Skeletal muscle satellite cell (primary cell): ENCODE measurements around the gene GNAO1.

ENCODE experiments used
- H3K27me3 ChIP-seq: 2 replicates; pipeline ENCODE4 v1.7.0; 2013; ENCODE audit warnings: low read length; ENCODE audit not compliant: control insufficient read depth, insufficient read depth
- H3K36me3 ChIP-seq: 2 replicates; pipeline ENCODE4 v1.7.0; 2013; ENCODE audit warnings: mild to moderate bottlenecking, control low read depth, low read length; ENCODE audit not compliant: insufficient read depth
- H3K4me1 ChIP-seq: 2 replicates; pipeline ENCODE4 v1.7.0; 2013; ENCODE audit warnings: low read length; ENCODE audit not compliant: control insufficient read depth, insufficient read depth
- H3K4me2 ChIP-seq: 2 replicates; pipeline ENCODE4 v1.7.0; 2013; ENCODE audit warnings: mild to moderate bottlenecking, low read length
- H3K4me3 ChIP-seq: 2 replicates; pipeline ENCODE4 v1.7.0; 2013; ENCODE audit warnings: low read length
- H3K9ac ChIP-seq: 2 replicates; pipeline ENCODE4 v1.7.0; 2013; ENCODE audit warnings: mild to moderate bottlenecking, low read depth, low read length, moderate library complexity
- H3K9me3 ChIP-seq: replicated peaks from 2 replicates; pipeline ENCODE4 v1.7.0; 2013; ENCODE audit warnings: mild to moderate bottlenecking, control low read depth, low read length

GNAO1 gene

GRCh38 chr16:56190677-56191155 is 573 bp upstream of the GNAO1 start:
- H3K4me2 ChIP-seq = peak overlapping the region; percentile 79
- H3K4me1 ChIP-seq = peaks cover 3% of the 10 kb centered on the region
- no peak overlapping the region for H3K9ac ChIP-seq
- H3K36me3 ChIP-seq = no peaks in the 10 kb centered on the region
- H3K9me3 ChIP-seq = no peaks in the 10 kb centered on the region
- H3K4me3 ChIP-seq = peak overlapping the region; percentile 69
- H3K27me3 ChIP-seq = peaks cover 75% of the 10 kb centered on the region

DNA sequence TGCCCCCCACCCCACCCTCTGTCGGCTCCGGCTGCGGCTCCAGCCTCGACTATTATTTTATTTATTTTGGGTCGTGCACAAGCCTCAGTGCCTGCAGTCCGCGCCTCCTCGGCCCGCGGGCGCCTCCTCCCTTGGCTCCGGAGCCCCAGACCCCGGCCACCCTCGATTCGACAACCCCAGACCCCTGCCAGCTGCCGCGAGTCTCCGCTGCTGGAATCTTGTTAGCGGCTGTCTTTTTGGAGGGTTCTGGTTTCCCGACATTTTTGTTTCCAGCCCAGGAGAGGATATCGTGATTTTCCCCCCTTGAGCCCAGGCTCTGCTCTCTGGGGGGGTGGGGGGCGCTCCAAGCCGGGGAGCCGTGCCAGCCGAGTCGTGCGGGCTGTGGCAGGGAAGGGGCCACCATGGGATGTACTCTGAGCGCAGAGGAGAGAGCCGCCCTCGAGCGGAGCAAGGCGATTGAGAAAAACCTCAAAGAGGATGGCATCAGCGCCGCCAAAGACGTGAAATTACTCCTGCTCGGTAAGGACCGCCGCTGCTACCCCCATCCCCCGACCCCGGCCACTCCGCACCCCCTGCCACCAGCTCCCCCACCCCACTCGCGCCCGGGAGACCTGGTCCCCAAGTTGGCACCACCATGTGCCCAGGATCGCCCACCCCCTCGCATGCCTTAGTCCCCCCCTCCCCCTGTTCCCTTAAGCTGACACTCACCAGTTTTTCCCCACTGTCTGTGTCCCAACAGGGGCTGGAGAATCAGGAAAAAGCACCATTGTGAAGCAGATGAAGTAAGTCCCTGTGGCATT is 746 bp downstream of the GNAO1 start:
- no peaks in the 10 kb centered on the region for H3K9me3 ChIP-seq
- peaks cover 78% of the 10 kb centered on the region for H3K27me3 ChIP-seq
- no peaks in the 10 kb centered on the region for H3K36me3 ChIP-seq
- peak overlapping the region; percentile 79 for H3K4me2 ChIP-seq
- peaks cover 3% of the 10 kb centered on the region for H3K4me1 ChIP-seq
- no peak overlapping the region for H3K9ac ChIP-seq
- peak overlapping the region; percentile 69 for H3K4me3 ChIP-seq

DNA sequence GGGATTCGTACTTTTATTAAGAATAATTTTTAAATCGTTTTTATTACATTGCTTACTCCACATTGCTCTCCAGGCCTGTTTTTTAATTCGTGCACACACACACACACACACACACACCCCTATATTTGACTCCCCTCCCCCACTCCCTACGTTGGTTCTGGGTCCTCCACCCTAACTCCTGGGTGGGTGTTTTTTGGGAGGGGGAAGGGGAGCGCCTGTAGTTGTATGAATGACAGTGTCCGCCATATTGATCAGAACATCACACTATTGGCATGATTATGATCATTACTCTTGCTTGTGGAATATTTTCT is 1.3 kb downstream of the GNAO1 start:
- H3K4me3 ChIP-seq = no peak overlapping the region
- no peak overlapping the region for H3K9ac ChIP-seq
- H3K27me3 ChIP-seq = peaks cover 80% of the 10 kb centered on the region
- no peak overlapping the region for H3K4me2 ChIP-seq
- no peaks in the 10 kb centered on the region for H3K9me3 ChIP-seq
- H3K36me3 ChIP-seq = no peaks in the 10 kb centered on the region
- peaks cover 3% of the 10 kb centered on the region for H3K4me1 ChIP-seq

DNA sequence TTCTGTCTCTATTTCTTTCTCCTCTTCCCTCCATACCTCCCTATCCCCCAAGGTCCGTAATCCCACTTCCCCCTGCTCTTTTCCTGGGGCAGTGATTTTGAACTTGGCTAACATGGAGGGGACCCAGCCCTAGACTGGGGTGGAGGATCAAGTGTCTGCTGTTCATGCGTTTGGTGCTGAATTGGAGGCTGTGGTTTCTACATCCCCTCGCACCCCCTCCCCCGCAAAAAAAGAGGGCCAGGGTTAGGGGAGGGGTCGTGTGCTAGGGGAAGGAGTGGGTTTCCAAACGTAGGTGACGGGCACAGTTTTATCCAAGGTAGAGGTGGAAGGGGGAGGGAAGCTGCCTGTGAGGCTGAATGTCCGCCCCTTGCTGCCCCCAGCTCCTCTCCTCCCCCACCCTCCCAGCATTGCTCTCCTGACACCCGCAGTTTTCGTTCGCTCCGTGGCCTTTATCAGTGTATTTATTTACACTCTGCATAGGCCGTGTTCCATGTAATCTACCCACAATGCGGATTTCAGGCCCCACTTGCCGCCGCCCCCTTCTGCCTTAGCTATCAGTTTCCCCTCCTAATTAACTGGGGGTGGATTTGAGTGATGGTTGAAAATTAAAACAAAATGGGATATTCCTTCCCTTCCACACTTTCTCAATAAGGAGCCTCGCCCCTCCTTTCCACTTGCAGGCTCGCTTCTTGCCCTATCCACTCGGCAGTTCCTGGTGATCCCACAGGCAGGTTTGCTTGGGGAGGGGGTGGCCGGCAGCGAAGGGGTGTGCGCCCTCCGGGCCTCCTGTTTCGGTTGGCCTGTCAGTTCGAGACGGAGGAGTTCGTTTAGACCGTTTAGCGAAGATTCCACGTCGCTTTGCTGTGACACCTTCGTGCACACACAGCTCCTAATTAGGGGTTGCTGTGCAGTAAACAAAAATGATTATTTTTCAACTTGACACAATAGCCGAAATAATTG is 2.0 kb downstream of the GNAO1 start:
- H3K4me2 ChIP-seq = no peak overlapping the region
- H3K9ac ChIP-seq = no peak overlapping the region
- H3K9me3 ChIP-seq = no peaks in the 10 kb centered on the region
- peaks cover 3% of the 10 kb centered on the region for H3K4me1 ChIP-seq
- no peaks in the 10 kb centered on the region for H3K36me3 ChIP-seq
- H3K27me3 ChIP-seq = peaks cover 85% of the 10 kb centered on the region
- no peak overlapping the region for H3K4me3 ChIP-seq

DNA sequence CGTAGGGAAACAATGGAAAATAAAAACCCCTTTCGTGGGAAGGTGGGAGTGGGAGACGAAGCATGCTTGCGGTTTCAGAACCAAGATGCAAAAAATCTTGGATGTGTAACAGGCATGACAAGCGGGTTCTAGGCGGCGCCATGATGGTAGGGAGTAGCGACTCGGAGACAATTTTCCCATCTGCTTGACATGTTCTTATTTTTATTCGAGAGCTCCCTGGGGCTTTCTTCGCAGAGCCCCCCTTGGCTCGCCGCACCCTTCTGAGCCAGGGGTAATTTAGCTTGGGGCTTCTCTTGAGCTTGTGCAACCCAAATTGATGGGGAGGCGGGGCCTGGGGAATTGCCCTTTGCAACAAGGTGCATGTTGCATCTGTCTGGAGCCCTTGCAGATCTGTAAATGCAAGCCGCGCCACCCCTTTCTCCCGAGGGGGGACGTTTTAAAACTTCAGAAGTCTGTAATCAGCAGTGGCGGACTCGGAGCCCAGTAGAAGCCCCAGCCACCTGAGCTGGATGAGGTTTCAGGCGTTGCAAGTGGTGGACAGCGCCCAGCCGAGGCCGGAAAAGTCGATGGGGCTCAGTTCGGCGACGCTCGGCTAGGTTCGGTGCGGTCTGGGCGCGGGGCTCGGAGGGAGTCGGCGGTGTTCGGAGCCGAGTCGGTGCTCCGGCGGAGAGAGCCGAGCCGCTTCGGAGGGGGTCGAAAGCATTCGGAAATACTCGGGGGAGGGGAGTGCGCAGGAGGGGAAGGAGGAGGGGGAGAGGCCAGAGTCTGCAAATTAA is 2.9 kb downstream of the GNAO1 start:
- Histone ChIP-seq H3K27me3 (peaks cover 84% of the 10 kb centered on the region), H3K9me3 (no peaks in the 10 kb centered on the region), H3K36me3 (no peaks in the 10 kb centered on the region), H3K4me1 (peaks cover 3% of the 10 kb centered on the region), H3K4me2 (peak overlapping the region; percentile 21), H3K4me3 (no peak overlapping the region), H3K9ac (no peak overlapping the region)

DNA sequence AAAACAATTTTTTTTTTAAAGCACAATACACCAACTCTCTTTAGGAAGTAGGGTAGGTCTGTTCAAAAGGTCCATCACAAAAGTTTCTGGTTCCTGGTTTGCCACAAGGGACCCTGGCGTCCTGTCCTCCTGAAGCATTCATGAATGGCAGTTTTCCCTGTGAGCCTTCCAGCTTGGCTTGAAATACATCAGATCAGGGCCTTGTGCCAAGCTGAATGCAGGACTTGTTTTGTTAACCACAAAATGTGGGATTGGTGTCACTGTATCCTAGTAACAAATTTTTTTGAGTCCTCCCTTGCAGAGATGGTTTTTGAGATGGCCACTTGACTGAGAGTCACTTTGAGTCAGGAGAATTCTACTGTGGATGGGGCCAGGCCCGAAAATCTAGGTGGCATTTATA is 3.9 kb downstream of the GNAO1 start:
- Histone ChIP-seq H3K36me3 (no peaks in the 10 kb centered on the region), H3K27me3 (peaks cover 76% of the 10 kb centered on the region), H3K4me3 (no peak overlapping the region), H3K4me2 (no peak overlapping the region), H3K4me1 (peaks cover 3% of the 10 kb centered on the region), H3K9ac (no peak overlapping the region), H3K9me3 (no peaks in the 10 kb centered on the region)

GRCh38 chr16:56196381-56196780 is 5.1 kb downstream of the GNAO1 start:
- peaks cover 69% of the 10 kb centered on the region for H3K27me3 ChIP-seq
- H3K4me1 ChIP-seq = no peaks in the 10 kb centered on the region
- H3K4me2 ChIP-seq = no peak overlapping the region
- no peaks in the 10 kb centered on the region for H3K36me3 ChIP-seq
- H3K4me3 ChIP-seq = no peak overlapping the region
- H3K9me3 ChIP-seq = no peaks in the 10 kb centered on the region
- H3K9ac ChIP-seq = no peak overlapping the region

DNA sequence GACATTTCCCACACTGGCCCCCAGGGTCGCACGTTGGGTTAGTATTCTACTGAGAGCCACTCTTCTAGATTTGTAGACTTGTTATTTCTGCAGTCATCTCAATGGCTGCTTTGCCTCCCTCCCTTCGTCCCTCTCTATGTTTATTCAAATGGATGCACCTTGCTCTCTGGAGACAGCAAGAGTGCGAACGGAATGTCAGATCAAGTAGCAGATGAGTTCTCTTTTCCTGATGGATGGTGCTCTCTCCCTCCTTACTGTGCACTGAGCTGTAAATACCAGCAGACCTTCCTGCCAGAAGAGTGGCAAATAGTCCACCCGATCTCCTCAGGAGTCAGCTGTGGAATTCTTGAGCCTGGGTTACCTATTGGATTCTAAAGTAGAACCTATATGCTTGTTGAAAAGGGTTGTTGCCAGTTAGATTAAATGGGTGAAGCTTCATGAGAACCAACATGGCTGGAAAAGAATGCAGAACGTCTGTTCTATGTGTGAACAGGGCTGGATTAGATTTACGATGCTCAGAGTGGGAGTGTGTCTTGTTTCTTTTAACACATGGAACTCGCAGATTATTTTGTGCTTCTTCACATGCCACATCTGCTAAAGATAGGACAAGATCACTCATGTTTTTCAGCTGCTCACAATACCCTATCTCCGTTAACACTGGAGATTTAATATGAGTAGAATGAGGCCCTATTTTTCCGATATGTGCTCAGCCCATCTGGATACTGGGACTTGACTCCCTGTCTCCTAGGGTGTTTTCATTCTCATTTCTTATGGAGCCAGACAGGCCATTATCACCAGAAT is 6.1 kb downstream of the GNAO1 start:
- Histone ChIP-seq H3K9me3 (no peaks in the 10 kb centered on the region), H3K9ac (no peak overlapping the region), H3K4me1 (no peaks in the 10 kb centered on the region), H3K4me3 (no peak overlapping the region), H3K36me3 (no peaks in the 10 kb centered on the region), H3K4me2 (no peak overlapping the region), H3K27me3 (peaks cover 64% of the 10 kb centered on the region)

DNA sequence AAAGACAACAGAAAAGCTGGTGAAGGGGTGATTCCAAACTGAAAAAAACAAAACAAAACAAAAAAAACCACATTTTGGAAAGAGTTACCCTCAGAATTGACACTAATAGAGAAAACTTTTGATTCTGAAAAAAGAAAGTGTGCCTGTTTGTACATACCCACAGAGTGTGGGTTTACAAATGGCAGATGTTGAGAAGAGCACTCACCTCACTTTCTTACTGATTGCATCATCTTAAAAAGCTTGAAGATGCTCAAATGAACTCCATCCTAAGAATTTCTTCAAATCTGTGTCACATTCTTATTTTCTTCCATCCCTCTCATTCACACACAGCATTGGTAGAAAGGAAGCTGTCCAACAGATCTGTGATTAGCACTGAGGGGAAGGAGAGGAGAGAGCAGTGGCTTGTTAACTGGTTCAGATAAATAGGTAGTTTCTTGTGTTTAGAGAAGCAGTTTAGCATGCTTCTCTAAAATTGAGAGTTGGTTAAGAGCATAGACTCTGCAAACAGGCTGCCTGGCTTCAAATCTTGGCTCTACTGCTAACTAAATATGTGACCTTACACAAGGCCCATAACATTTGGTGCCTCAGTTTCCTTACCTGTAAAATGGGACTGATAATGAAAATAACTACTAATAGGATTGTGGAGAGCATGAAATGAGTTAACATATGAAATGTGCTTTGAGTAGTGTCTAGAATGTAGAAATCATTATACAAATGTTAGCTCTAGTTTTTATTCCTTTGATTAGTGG is 6.9 kb downstream of the GNAO1 start:
- Histone ChIP-seq H3K9me3 (no peaks in the 10 kb centered on the region), H3K27me3 (peaks cover 56% of the 10 kb centered on the region), H3K36me3 (no peaks in the 10 kb centered on the region), H3K4me3 (no peak overlapping the region), H3K4me2 (no peak overlapping the region), H3K4me1 (no peaks in the 10 kb centered on the region), H3K9ac (no peak overlapping the region)

- Histone ChIP-seq H3K4me2 (no peak overlapping the region), H3K27me3 (peaks cover 50% of the 10 kb centered on the region), H3K4me1 (no peaks in the 10 kb centered on the region)
Measured at GRCh38 chr16:56198755-56199114, 7.4 kb downstream of the GNAO1 start.

More at GRCh38 chr16:56198755-56199114, 7.4 kb downstream of the GNAO1 start:
- H3K9me3 ChIP-seq = no peaks in the 10 kb centered on the region
- H3K9ac ChIP-seq = no peak overlapping the region
- no peak overlapping the region for H3K4me3 ChIP-seq
- H3K36me3 ChIP-seq = no peaks in the 10 kb centered on the region
